Fibroblast of the conjunctiva (primary cell): ENCODE results near the gene AP5Z1.
A peak's percentile ranks its signal among the peaks of the same experiment; 100 is the strongest.
"Not testable (repeated sequence)": the region's sequence is repeated elsewhere in the genome, so short reads cannot be mapped to it uniquely, and the experiment has no call there.

Source experiments
- DNase-seq: peaks from one replicate; pipeline ENCODE4 v3.0.0-alpha.2; 2010; ENCODE audit warnings: low read depth

AP5Z1 gene

GRCh38 chr7:4788627-4789189 lies 13.3 kb downstream of the AP5Z1 start:
- no peak for DNase-seq

GRCh38 chr7:4789194-4790077 lies 14.0 kb downstream of the AP5Z1 start:
- no peak for DNase-seq

- DNase-seq: no peak
Observed at GRCh38 chr7:4790078-4790465, 14.6 kb downstream of the AP5Z1 start.

GRCh38 chr7:4790516-4790991 lies 15.1 kb downstream of the AP5Z1 start:
- no peak for DNase-seq

GRCh38 chr7:4791101-4791737 lies 15.8 kb downstream of the AP5Z1 start:
- DNase-seq: no peak

- peak; percentile 33 for DNase-seq
Observed at GRCh38 chr7:4791738-4792536, 16.5 kb downstream of the AP5Z1 start.

- DNase-seq: no peak
Observed at GRCh38 chr7:4792537-4793126, 17.2 kb downstream of the AP5Z1 start.

- DNase-seq: not testable (repeated sequence)
Observed at GRCh38 chr7:4793385-4793993, 18.1 kb downstream of the AP5Z1 start.

- DNase-seq: not testable (repeated sequence)
Observed at GRCh38 chr7:4794171-4794570, 18.7 kb downstream of the AP5Z1 start.

GRCh38 chr7:4794591-4795350 lies 19.3 kb downstream of the AP5Z1 start:
- DNase-seq: no peak

GRCh38 chr7:4796453-4796852 lies 21.0 kb downstream of the AP5Z1 start:
- no peak for DNase-seq

- DNase-seq: no peak
Observed at GRCh38 chr7:4797858-4798705, 22.7 kb downstream of the AP5Z1 start.

GRCh38 chr7:4798706-4799235 lies 23.3 kb downstream of the AP5Z1 start:
- no peak for DNase-seq

GRCh38 chr7:4799508-4800268 lies 24.3 kb downstream of the AP5Z1 start:
- DNase-seq: no peak

- no peak for DNase-seq
Observed at GRCh38 chr7:4800487-4800886, 25.1 kb downstream of the AP5Z1 start.

GRCh38 chr7:4800926-4801838 lies 25.8 kb downstream of the AP5Z1 start:
- no peak for DNase-seq

- DNase-seq: no peak
Observed at GRCh38 chr7:4801839-4802231, 26.4 kb downstream of the AP5Z1 start.
